HG02870 (cell line): ENCODE measurements around the gene KAZN.

Experiments used
- ATAC-seq: cut with Tn5 transposase; IDR thresholded peaks from one replicate; pipeline ENCODE4 v1.9.1; 2021; ENCODE audit warnings: mild to moderate bottlenecking, moderate library complexity; ENCODE audit not compliant: unreplicated experiment

KAZN gene

GRCh38 chr1:15014516-15014915 lies 416.0 kb downstream of the KAZN start:
- ATAC-seq: no peak

- ATAC-seq: no peak
These were observed 417.5 kb downstream of the KAZN start for GRCh38 chr1:15016001-15016400.

- no peak for ATAC-seq
These were observed 418.0 kb downstream of the KAZN start for GRCh38 chr1:15016526-15016925.

GRCh38 chr1:15017120-15017519 lies 418.6 kb downstream of the KAZN start:
- no peak for ATAC-seq

GRCh38 chr1:15018767-15019166 lies 420.3 kb downstream of the KAZN start:
- ATAC-seq: no peak

- ATAC-seq: no peak
These were observed 422.7 kb downstream of the KAZN start for GRCh38 chr1:15020943-15021745.

GRCh38 chr1:15022048-15022447 lies 423.6 kb downstream of the KAZN start:
- no peak for ATAC-seq

GRCh38 chr1:15023205-15023604 lies 424.7 kb downstream of the KAZN start:
- no peak for ATAC-seq

GRCh38 chr1:15023976-15024375 lies 425.5 kb downstream of the KAZN start:
- no peak for ATAC-seq

GRCh38 chr1:15026117-15026489 lies 427.6 kb downstream of the KAZN start:
- no peak for ATAC-seq

GRCh38 chr1:15027515-15027986 lies 429.1 kb downstream of the KAZN start:
- ATAC-seq: no peak

- no peak for ATAC-seq
These were observed 429.6 kb downstream of the KAZN start for GRCh38 chr1:15028102-15028501.

- ATAC-seq: no peak
These were observed 430.1 kb downstream of the KAZN start for GRCh38 chr1:15028616-15029015.

GRCh38 chr1:15029036-15029435 lies 430.6 kb downstream of the KAZN start:
- no peak for ATAC-seq

- ATAC-seq: no peak
These were observed 431.3 kb downstream of the KAZN start for GRCh38 chr1:15029786-15030185.

GRCh38 chr1:15031251-15031933 lies 432.9 kb downstream of the KAZN start:
- no peak for ATAC-seq

- ATAC-seq: no peak
These were observed 434.8 kb downstream of the KAZN start for GRCh38 chr1:15033264-15033663.

GRCh38 chr1:15034656-15035055 lies 436.2 kb downstream of the KAZN start:
- no peak for ATAC-seq

- no peak for ATAC-seq
These were observed 436.8 kb downstream of the KAZN start for GRCh38 chr1:15035236-15035635.

GRCh38 chr1:15036101-15036500 lies 437.6 kb downstream of the KAZN start:
- no peak for ATAC-seq

GRCh38 chr1:15038232-15039016 lies 439.9 kb downstream of the KAZN start:
- no peak for ATAC-seq
